HepG2 (cell line): ENCODE results near the gene COMMD1.

Experiments
- ARID2 ChIP-seq: sonication (generic); formaldehyde crosslinking; IDR thresholded peaks from 2 replicates; pipeline ENCODE4 v1.8.1; 2022; ENCODE audit warnings: mild to moderate bottlenecking, missing genetic modification reagents, borderline replicate concordance
- CTCF ChIP-seq: sonication (generic); formaldehyde crosslinking; IDR thresholded peaks from 2 replicates; pipeline ENCODE4 v1.5.0; 2020; ENCODE audit warnings: mild to moderate bottlenecking, missing genetic modification reagents, moderate library complexity
- MTA3 ChIP-seq: sonication (generic); formaldehyde crosslinking; IDR thresholded peaks from 2 replicates; pipeline ENCODE4 v1.4.0; 2020; ENCODE audit warnings: missing genetic modification reagents
- NFAT5 ChIP-seq: sonication (generic); formaldehyde crosslinking; IDR thresholded peaks from 2 replicates; pipeline ENCODE4 v1.4.0; 2020; ENCODE audit warnings: missing genetic modification reagents
- YEATS2 ChIP-seq: sonication (generic); formaldehyde crosslinking; IDR thresholded peaks from 2 replicates; pipeline ENCODE4 v1.4.0; 2020; ENCODE audit warnings: missing genetic modification reagents, borderline replicate concordance
- ZNF335 ChIP-seq: sonication (generic); formaldehyde crosslinking; IDR thresholded peaks from 2 replicates; pipeline ENCODE4 v1.4.0; 2020; ENCODE audit warnings: missing genetic modification reagents
- ZNF430 ChIP-seq: sonication (generic); formaldehyde crosslinking; IDR thresholded peaks from 2 replicates; pipeline ENCODE4 v1.9.0; 2021; ENCODE audit warnings: mild to moderate bottlenecking, missing genetic modification reagents

- TF ChIP-seq CTCF (CRISPR knock-in tag) (no peak), YEATS2 (CRISPR knock-in tag) (no peak), NFAT5 (CRISPR knock-in tag) (no peak), MTA3 (CRISPR knock-in tag) (no peak), ARID2 (no peak), ZNF335 (CRISPR knock-in tag) (no peak), ZNF430 (CRISPR knock-in tag) (no peak)
These were observed 129.2 kb downstream of the COMMD1 start for GRCh38 chr2:62034715-62035114.
